C1 segment of cervical spinal cord (tissue), 14 donors: Measurements from ENCODE around the gene SNTG2.

Source experiments
- DNase-seq, 14 donors: peaks; one replicate each; lab custom pipeline; 2025; lab: John Stamatoyannopoulos, UW

SNTG2 gene

GRCh38 chr2:1231466-1232063 lies 280.9 kb downstream of the SNTG2 start:
- DNase-seq: no peak

DNA sequence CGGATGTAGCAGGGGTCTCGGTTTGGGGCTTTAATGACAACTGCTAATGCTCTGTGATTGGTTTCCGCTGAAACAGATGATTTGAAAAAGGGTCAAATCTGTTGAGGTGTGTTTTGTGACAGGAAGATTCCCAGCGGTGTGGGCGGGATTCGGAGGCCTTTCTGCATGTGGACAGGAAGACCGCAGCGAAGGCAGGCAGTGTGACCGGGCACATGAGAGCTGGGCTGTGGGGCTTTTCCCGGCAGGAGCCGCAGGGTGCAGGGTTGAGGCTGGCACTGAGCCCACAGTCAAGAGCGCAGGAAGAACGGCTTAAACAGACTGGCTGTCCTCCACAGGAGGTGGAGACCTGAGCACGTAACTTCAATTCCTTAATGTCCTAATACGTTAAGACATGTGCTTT lies 282.6 kb downstream of the SNTG2 start:
- no peak for DNase-seq

GRCh38 chr2:1234731-1235308 lies 284.2 kb downstream of the SNTG2 start:
- no peak for DNase-seq

DNA sequence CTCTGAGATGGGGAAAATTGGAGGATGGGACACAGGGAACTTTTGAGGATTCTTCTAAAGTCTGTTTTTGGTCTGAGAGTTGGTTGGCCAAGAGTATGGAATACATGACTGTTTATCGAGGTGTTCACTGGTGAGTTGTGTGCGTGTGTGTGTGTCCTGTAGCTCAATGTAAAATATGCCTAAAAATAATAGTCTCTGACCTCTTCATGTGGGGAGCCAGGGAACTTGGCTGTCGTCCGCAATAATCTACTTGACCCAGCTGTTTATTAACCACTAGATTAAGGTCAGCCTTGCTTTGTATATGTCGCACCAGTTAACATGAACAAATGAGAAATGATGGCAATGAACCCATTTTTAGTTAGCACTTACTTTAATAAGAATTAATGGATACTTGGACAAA lies 285.2 kb downstream of the SNTG2 start:
- DNase-seq: no peak

- no peak for DNase-seq
Measured at GRCh38 chr2:1236606-1237005, 286.0 kb downstream of the SNTG2 start.

- no peak for DNase-seq
Measured at GRCh38 chr2:1237783-1238182, 287.1 kb downstream of the SNTG2 start.

DNA sequence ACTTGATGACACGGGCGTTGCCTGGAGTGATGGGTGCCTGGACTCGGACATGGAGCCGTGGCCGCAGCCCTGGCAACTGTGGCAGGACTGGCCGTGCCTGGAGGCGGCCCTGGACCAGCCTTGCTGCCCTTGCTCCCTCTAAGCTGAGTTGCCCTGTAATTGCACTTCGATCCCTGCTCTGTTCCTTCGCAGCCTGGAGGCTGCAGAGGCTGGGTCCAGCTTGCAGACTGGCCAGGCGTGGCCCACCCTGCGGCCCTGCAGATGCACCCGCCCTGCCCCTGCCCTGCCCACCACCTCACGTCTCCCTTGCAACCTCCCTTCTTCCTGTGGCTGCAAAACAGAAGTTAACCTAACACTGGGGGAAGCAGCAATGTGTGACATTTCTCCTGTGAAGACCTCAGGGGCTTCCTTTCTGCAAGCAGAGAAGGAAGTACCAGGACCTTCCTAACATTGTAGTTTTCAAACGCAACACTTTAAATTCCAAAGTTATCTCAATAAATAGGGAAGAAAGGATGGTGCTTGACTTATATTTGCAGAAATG lies 288.0 kb downstream of the SNTG2 start:
- no peak for DNase-seq

DNA sequence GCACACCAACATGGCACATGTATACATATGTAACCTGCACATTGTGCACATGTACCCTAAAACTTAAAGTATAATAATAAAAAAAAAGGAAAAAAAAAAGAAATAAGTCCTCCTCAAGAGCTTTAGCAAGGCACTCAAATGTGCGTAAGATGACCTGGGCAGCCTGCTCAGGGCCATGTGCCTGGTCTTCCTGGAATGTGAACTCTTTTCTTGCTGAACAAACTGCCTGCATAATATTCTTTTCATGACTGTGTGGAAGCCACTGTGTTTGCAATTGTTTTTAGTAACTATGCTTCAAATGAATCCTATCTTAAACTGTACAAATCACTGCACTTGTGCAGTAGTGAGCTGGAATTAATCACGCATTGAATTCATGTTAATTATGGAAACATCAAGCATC lies 294.5 kb downstream of the SNTG2 start:
- no peak for DNase-seq

GRCh38 chr2:1246239-1246638 lies 295.6 kb downstream of the SNTG2 start:
- DNase-seq: no peak

- DNase-seq: no peak
Measured at GRCh38 chr2:1246991-1247390, 296.3 kb downstream of the SNTG2 start.

- DNase-seq: no peak
Measured at GRCh38 chr2:1248187-1248586, 297.5 kb downstream of the SNTG2 start.

DNA sequence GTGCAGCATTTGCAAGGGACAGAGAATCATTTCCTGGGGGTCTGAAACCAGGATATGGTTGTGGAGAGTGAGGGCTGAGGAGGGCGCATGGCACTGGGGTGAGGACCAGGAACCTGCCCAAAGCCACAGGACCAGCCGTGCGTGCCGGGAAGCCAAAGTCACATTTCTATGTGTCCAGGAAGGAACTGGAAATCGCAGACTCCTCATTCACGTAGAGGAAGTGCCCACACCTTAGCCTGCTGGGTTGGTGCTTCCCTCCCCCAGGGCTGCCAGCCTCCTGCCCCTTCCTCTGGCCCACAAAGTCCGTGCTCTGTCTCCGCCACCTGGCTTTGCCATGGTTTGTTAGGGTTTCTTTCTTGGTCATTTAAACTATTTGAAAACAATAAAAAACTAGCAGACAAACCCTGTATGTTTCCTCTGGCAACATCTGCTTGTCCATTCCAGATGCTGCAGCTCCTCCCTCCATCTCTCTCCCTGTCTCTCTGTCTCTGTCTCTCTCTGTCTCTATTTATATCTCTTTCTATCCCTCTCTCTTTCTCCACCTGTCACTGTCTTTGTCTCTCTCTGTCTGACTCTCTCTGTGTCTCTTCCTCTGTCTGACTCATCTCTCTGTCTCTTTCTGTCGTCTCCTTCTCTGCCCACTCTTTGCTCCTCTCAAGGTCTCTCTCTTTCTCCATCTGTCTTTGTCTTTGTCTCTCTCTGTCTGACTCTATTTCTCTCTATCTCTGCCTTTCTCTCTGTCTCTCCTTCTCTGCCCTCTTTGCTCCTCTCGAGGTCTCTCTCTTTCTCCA lies 299.4 kb downstream of the SNTG2 start:
- DNase-seq: no peak

- DNase-seq: no peak
Measured at GRCh38 chr2:1251520-1251919, 300.9 kb downstream of the SNTG2 start.

DNA sequence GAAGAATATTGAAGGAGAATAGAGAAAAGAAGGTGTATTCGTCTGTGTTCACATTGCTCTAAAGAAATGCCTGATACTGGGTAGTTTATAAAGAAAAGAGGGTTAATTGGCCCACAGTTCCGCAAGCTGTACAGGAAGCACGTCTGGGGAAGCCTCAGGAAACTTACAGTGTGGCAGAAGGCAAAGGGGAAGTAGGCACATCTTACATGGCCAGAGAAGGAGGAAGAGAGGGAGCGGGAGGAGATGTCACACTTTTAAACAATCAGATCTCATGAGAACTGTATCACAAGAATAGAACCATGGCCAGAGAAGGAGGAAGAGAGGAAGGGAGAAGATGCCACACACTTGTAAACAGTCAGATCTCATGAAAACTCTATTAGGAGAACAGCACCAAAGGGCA lies 303.0 kb downstream of the SNTG2 start:
- no peak for DNase-seq

GRCh38 chr2:1254662-1255343 lies 304.2 kb downstream of the SNTG2 start:
- no peak for DNase-seq

DNA sequence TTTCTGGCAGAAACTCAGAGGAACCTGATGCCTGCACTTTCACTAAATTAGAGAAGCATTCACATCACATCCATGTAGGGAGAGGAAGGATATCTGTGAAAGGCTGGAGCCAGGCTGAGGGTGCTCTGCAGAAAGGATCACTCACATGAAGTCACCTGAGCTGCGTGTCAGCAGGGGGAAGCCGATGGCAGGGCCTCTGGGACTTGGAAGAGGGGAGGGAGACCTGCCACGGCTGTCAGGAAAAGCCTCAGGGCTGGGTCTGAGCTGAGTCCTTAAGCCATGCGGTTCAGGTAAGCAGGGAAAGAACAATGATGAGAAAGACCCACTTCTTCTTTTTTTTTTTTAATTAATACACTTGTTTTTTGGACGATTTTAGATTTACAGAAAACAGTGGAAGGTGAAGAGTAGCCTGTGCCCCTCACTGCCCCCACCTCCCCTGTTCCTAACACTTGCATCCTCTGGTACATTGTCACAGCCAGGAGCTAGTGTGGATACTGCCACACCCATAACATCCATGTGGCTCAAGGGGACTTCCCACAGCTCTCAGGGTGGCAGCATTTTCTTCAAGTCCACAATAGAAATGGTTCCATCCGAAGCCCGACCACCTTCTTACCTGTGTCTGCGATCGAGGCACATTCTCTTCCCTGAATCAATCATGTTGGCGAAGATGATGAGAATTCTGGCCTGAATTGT lies 306.1 kb downstream of the SNTG2 start:
- no peak for DNase-seq

DNA sequence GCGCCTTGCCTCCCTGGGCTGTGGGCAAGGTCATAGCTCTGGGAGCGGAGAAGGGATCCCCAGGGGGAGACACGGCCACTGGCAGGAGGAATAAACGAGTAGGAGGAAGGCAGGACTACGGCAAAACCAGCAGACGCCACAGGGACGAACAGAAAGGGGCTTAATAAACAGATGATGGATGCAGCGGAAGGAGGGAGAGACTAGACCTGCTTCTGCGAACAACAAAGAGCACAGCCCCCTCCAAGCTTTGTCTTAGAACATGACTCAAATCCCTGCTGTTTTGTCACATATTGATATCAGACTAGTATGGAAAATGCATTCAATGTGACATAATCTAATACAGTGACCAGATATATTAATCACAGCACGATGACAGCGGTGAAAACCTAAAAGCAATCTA lies 306.7 kb downstream of the SNTG2 start:
- no peak for DNase-seq

GRCh38 chr2:1259746-1260145 lies 309.1 kb downstream of the SNTG2 start:
- no peak for DNase-seq

DNA sequence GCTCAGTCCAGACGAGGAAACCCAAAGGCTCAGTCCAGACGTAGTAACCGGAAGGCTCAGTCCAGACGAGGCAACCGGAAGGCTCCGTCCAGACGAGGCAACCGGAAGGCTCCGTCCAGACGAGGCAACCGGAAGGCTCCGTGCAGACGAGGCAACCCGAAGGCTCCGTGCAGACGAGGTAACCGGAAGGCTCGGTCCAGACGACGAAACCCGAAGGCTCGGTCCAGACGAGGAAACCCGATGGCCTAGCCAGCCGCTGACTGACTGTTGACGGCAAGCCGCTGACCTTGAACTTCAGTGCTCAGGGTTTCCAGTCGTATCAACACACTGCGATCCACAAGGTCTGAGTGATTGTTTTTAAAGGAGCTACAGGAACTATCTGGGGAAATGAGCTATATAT lies 312.0 kb downstream of the SNTG2 start:
- DNase-seq: no peak

- no peak for DNase-seq
Measured at GRCh38 chr2:1265454-1265853, 314.8 kb downstream of the SNTG2 start.

DNA sequence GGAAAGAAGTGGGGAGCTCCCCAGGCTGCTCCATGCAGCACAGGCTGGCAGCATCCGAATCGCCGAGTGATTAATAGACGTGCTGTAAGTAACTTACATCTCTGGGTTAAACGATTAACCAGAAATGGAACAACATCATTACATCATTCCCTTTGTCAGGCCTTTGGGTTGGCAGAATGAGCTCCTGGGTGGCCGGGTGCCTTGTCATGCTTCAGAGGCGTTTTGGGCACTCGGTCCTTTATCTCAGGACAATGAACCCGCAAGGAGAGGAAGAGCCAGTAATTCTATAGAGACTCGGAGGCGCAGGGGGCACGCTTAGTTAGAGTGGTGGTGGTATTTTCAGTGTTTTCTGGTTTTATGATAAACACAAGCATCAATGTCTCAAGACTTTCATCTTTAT lies 315.7 kb downstream of the SNTG2 start:
- no peak for DNase-seq

GRCh38 chr2:1268034-1268433 lies 317.4 kb downstream of the SNTG2 start:
- no peak for DNase-seq
